Ascending aorta (tissue), 2 donors: ENCODE results near the gene ARV1. TPM values are rescaled to one million over a fixed set of nuclear protein-coding genes. Genes with fewer than 3 reads are reported as not detected.

Source experiments
- DNase-seq, 2 donors: peaks; one replicate each; pipeline ENCODE4 v3.0.0-alpha.2; 2019; ENCODE audit warnings: low spot score in 2 of 2
- H3K27ac ChIP-seq, 2 donors: fragments of 200-600 bp; sonication (generic); one replicate each; pipeline ENCODE4 v1.5.1; 2016 to 2017; ENCODE audit warnings: mild to moderate bottlenecking in 1 of 2
- H3K27me3 ChIP-seq: fragments of 200-600 bp; sonication (generic); one replicate; pipeline ENCODE4 v1.5.1; 2017
- H3K36me3 ChIP-seq, 2 donors: fragments of 200-600 bp; sonication (generic); one replicate each; pipeline ENCODE4 v1.5.1; 2016
- H3K4me1 ChIP-seq, 2 donors: fragments of 200-600 bp; sonication (generic); one replicate each; pipeline ENCODE4 v1.5.1; 2016 to 2017; ENCODE audit warnings: mild to moderate bottlenecking in 1 of 2
- H3K4me3 ChIP-seq, 2 donors: fragments of 200-600 bp; sonication (generic); one replicate each; pipeline ENCODE4 v1.5.1; 2016 to 2017; ENCODE audit warnings: mild to moderate bottlenecking in 1 of 2
- H3K9me3 ChIP-seq, 2 donors: fragments of 200-600 bp; sonication (generic); one replicate each; pipeline ENCODE4 v1.5.1; 2016
- CTCF ChIP-seq, 3 experiments: fragments of 200-600 bp in 2 of 3; fragments of 450-650 bp in 1 of 3; sonication (generic) in 2 of 3; IDR thresholded peaks; one replicate each; pipeline ENCODE4 v1.5.1; 2016 to 2019; ENCODE audit warnings: antibody characterized with exemption in 3 of 3, mild to moderate bottlenecking in 1 of 3, moderate library complexity in 1 of 3
- intact Hi-C: fragments of 100-400 bp; cut with DNase I; formaldehyde crosslinking; loops from one replicate; pipeline ENCODE4 v1.15.1; 2023
- total RNA-seq: library from RNA; depleted of rRNA; stranded (reverse); fragments of >200 nt; gene quantifications from one replicate; pipeline ENCODE4 v1.1.0, GENCODE V29; 2016

The ARV1 gene
- total RNA-seq, 1 donor from 2014 or later = 9.7 TPM

GRCh38 chr1:230966358-230966873, 12.5 kb upstream of the ARV1 start:
- intact Hi-C loops = no loop called here
- Histone ChIP-seq H3K4me3 (no peak overlapping the region), H3K9me3 (no peaks in the 10 kb centered on the region), H3K4me1 (no peaks in the 10 kb centered on the region), H3K27me3 (no peaks in the 10 kb centered on the region), H3K27ac (no peak overlapping the region), H3K36me3 (no peaks in the 10 kb centered on the region)
- DNase-seq = no peak
- no peak for TF ChIP-seq CTCF (IDR thresholded peaks at IDR 0.05)

- Histone ChIP-seq H3K36me3 (no peaks in the 10 kb centered on the region), H3K9me3 (no peaks in the 10 kb centered on the region), H3K27ac (no peak overlapping the region), H3K4me1 (no peaks in the 10 kb centered on the region), H3K27me3 (no peaks in the 10 kb centered on the region), H3K4me3 (no peak overlapping the region)
- no peak for TF ChIP-seq CTCF (IDR thresholded peaks at IDR 0.05)
- no peak for DNase-seq
- intact Hi-C loops = loop anchor here (10.0 kb wide), 1 partner anchor 244 kb away; no protein-coding TSS in a partner anchor
Observed at GRCh38 chr1:230970432-230970831, 8.5 kb upstream of the ARV1 start.

GRCh38 chr1:230971771-230972170, 7.1 kb upstream of the ARV1 start:
- H3K27me3 ChIP-seq = no peaks in the 10 kb centered on the region
- H3K4me1 ChIP-seq = no peaks in the 10 kb centered on the region
- no peak overlapping the region for H3K27ac ChIP-seq
- no peaks in the 10 kb centered on the region for H3K36me3 ChIP-seq
- no peak overlapping the region for H3K4me3 ChIP-seq
- intact Hi-C loops = loop anchor here (10.0 kb wide), 1 partner anchor 243 kb away; no protein-coding TSS in a partner anchor
- no peak for TF ChIP-seq CTCF (IDR thresholded peaks at IDR 0.05)
- DNase-seq = no peak
- H3K9me3 ChIP-seq = no peaks in the 10 kb centered on the region

GRCh38 chr1:230972855-230973271, 6.0 kb upstream of the ARV1 start:
- no peaks in the 10 kb centered on the region for H3K27me3 ChIP-seq
- no peaks in the 10 kb centered on the region for H3K9me3 ChIP-seq
- intact Hi-C loops = loop anchor here (10.0 kb wide), 1 partner anchor 242 kb away; no protein-coding TSS in a partner anchor
- no peak for TF ChIP-seq CTCF (IDR thresholded peaks at IDR 0.05)
- peaks cover 0 to 4% of the 10 kb centered on the region in 2 donors for H3K4me1 ChIP-seq
- H3K4me3 ChIP-seq = no peak overlapping the region
- DNase-seq = no peak
- H3K27ac ChIP-seq = no peak overlapping the region
- H3K36me3 ChIP-seq = no peaks in the 10 kb centered on the region

- Histone ChIP-seq H3K27me3 (no peaks in the 10 kb centered on the region), H3K4me1 (peaks cover 0 to 4% of the 10 kb centered on the region in 2 donors), H3K27ac (no peak overlapping the region), H3K9me3 (no peaks in the 10 kb centered on the region), H3K36me3 (no peaks in the 10 kb centered on the region), H3K4me3 (no peak overlapping the region)
- DNase-seq = no peak
- intact Hi-C loops = loop anchor here (5.0 to 10.0 kb wide), 3 partner anchors 63 to 239 kb away; no protein-coding TSS in a partner anchor
- no peak for TF ChIP-seq CTCF (IDR thresholded peaks at IDR 0.05)
Observed at GRCh38 chr1:230975636-230976035, 3.3 kb upstream of the ARV1 start.
